ENCODE measurements around the gene TMEM132E.
A peak's percentile ranks its signal among the peaks of the same experiment; 100 is the strongest.

Gene TMEM132E

GRCh38 chr17:34635876-34636275 lies 56.5 kb downstream of the TMEM132E start:
- DNase-seq, result no peak

GRCh38 chr17:34637041-34637547 lies 57.7 kb downstream of the TMEM132E start:
- no peak for DNase-seq

GRCh38 chr17:34637548-34638525 lies 58.5 kb downstream of the TMEM132E start:
- DNase-seq, result peak; percentile 18

- no peak for DNase-seq
These were observed 59.3 kb downstream of the TMEM132E start for GRCh38 chr17:34638526-34639260.

GRCh38 chr17:34639706-34640425 lies 60.5 kb downstream of the TMEM132E start:
- peak; percentile 95 for DNase-seq

GRCh38 chr17:34641368-34641767 lies 62.0 kb downstream of the TMEM132E start:
- DNase-seq, result no peak

- peak; percentile 44 for DNase-seq
These were observed 65.7 kb downstream of the TMEM132E start for GRCh38 chr17:34644941-34645550.

- DNase-seq, result peak; percentile 87
These were observed 66.2 kb downstream of the TMEM132E start for GRCh38 chr17:34645594-34645993.

- DNase-seq, result no peak
These were observed 68.1 kb downstream of the TMEM132E start for GRCh38 chr17:34647511-34647910.

- no peak for DNase-seq
These were observed 70.8 kb downstream of the TMEM132E start for GRCh38 chr17:34650051-34650750.

GRCh38 chr17:34651402-34651811 lies 72.0 kb downstream of the TMEM132E start:
- DNase-seq, result no peak

- DNase-seq, result no peak
These were observed 72.7 kb downstream of the TMEM132E start for GRCh38 chr17:34652021-34652555.

GRCh38 chr17:34653511-34653910 lies 74.1 kb downstream of the TMEM132E start:
- no peak for DNase-seq

GRCh38 chr17:34654276-34654880 lies 75.0 kb downstream of the TMEM132E start:
- DNase-seq, result no peak

- DNase-seq, result no peak
These were observed 75.5 kb downstream of the TMEM132E start for GRCh38 chr17:34654881-34655276.

GRCh38 chr17:34656801-34657200 lies 77.4 kb downstream of the TMEM132E start:
- DNase-seq, result no peak

- no peak for DNase-seq
These were observed 79.6 kb downstream of the TMEM132E start for GRCh38 chr17:34658811-34659560.

GRCh38 chr17:34663714-34664113 lies 84.3 kb downstream of the TMEM132E start:
- no peak for DNase-seq

- DNase-seq, result peak; percentile 76
These were observed 85.9 kb downstream of the TMEM132E start for GRCh38 chr17:34665150-34665806.
